Measurements from ENCODE around the gene BABAM2. TPM values are rescaled to one million over a fixed set of nuclear protein-coding genes. Genes with fewer than 3 reads are reported as not detected.

BABAM2 gene
- total and polyA plus RNA-seq, 2 experiments from 2014 or later = 17.8 to 21.5 TPM

DNA sequence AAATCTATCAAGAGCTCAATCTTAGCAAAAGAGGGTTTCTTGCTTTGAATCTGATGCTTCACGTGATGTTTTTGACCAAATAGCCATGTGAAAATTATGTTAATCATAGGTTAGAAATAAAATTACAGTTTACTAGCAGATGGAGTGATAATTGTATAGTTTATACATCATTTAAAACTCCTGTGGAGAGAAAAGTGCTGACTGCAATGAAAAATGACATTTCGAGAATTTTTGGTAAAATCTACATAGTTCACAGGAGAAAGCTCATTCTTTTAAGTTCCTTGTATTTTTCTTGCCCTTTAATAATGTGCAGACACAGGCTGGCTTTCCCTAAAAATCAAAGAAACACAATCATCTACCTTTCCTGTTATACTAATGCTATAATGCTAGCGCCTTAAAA lies 33.6 kb upstream of the BABAM2 start (continued):
- TF ChIP-seq, protein P1, sequence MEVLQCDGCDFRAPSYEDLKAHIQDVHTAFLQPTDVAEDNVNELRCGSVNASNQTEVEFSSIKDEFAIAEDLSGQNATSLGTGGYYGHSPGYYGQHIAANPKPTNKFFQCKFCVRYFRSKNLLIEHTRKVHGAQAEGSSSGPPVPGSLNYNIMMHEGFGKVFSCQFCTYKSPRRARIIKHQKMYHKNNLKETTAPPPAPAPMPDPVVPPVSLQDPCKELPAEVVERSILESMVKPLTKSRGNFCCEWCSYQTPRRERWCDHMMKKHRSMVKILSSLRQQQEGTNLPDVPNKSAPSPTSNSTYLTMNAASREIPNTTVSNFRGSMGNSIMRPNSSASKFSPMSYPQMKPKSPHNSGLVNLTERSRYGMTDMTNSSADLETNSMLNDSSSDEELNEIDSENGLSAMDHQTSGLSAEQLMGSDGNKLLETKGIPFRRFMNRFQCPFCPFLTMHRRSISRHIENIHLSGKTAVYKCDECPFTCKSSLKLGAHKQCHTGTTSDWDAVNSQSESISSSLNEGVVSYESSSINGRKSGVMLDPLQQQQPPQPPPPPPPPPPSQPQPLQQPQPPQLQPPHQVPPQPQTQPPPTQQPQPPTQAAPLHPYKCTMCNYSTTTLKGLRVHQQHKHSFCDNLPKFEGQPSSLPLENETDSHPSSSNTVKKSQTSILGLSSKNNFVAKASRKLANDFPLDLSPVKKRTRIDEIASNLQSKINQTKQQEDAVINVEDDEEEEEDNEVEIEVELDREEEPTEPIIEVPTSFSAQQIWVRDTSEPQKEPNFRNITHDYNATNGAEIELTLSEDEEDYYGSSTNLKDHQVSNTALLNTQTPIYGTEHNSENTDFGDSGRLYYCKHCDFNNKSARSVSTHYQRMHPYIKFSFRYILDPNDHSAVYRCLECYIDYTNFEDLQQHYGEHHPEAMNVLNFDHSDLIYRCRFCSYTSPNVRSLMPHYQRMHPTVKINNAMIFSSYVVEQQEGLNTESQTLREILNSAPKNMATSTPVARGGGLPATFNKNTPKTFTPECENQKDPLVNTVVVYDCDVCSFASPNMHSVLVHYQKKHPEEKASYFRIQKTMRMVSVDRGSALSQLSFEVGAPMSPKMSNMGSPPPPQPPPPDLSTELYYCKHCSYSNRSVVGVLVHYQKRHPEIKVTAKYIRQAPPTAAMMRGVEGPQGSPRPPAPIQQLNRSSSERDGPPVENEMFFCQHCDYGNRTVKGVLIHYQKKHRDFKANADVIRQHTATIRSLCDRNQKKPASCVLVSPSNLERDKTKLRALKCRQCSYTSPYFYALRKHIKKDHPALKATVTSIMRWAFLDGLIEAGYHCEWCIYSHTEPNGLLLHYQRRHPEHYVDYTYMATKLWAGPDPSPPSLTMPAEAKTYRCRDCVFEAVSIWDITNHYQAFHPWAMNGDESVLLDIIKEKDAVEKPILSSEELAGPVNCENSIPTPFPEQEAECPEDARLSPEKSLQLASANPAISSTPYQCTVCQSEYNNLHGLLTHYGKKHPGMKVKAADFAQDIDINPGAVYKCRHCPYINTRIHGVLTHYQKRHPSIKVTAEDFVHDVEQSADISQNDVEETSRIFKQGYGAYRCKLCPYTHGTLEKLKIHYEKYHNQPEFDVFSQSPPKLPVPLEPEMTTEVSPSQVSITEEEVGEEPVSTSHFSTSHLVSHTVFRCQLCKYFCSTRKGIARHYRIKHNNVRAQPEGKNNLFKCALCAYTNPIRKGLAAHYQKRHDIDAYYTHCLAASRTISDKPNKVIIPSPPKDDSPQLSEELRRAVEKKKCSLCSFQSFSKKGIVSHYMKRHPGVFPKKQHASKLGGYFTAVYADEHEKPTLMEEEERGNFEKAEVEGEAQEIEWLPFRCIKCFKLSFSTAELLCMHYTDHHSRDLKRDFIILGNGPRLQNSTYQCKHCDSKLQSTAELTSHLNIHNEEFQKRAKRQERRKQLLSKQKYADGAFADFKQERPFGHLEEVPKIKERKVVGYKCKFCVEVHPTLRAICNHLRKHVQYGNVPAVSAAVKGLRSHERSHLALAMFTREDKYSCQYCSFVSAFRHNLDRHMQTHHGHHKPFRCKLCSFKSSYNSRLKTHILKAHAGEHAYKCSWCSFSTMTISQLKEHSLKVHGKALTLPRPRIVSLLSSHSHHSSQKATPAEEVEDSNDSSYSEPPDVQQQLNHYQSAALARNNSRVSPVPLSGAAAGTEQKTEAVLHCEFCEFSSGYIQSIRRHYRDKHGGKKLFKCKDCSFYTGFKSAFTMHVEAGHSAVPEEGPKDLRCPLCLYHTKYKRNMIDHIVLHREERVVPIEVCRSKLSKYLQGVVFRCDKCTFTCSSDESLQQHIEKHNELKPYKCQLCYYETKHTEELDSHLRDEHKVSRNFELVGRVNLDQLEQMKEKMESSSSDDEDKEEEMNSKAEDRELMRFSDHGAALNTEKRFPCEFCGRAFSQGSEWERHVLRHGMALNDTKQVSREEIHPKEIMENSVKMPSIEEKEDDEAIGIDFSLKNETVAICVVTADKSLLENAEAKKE (CRISPR knock-in tag; IDR thresholded peaks at IDR 0.05) = no peak
- no peak for TF ChIP-seq JUNB (IDR thresholded peaks at IDR 0.05; ENCODE audit: unreplicated experiment)
- TF ChIP-seq EZH2 (IDR thresholded peaks at IDR 0.05; ENCODE audit: low read depth, unreplicated experiment) = no peak
- TF ChIP-seq, protein P2, sequence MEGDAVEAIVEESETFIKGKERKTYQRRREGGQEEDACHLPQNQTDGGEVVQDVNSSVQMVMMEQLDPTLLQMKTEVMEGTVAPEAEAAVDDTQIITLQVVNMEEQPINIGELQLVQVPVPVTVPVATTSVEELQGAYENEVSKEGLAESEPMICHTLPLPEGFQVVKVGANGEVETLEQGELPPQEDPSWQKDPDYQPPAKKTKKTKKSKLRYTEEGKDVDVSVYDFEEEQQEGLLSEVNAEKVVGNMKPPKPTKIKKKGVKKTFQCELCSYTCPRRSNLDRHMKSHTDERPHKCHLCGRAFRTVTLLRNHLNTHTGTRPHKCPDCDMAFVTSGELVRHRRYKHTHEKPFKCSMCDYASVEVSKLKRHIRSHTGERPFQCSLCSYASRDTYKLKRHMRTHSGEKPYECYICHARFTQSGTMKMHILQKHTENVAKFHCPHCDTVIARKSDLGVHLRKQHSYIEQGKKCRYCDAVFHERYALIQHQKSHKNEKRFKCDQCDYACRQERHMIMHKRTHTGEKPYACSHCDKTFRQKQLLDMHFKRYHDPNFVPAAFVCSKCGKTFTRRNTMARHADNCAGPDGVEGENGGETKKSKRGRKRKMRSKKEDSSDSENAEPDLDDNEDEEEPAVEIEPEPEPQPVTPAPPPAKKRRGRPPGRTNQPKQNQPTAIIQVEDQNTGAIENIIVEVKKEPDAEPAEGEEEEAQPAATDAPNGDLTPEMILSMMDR (conservative IDR thresholded peaks at IDR 0.05; ENCODE audit: low read depth in 2 of 2) = no peak

DNA sequence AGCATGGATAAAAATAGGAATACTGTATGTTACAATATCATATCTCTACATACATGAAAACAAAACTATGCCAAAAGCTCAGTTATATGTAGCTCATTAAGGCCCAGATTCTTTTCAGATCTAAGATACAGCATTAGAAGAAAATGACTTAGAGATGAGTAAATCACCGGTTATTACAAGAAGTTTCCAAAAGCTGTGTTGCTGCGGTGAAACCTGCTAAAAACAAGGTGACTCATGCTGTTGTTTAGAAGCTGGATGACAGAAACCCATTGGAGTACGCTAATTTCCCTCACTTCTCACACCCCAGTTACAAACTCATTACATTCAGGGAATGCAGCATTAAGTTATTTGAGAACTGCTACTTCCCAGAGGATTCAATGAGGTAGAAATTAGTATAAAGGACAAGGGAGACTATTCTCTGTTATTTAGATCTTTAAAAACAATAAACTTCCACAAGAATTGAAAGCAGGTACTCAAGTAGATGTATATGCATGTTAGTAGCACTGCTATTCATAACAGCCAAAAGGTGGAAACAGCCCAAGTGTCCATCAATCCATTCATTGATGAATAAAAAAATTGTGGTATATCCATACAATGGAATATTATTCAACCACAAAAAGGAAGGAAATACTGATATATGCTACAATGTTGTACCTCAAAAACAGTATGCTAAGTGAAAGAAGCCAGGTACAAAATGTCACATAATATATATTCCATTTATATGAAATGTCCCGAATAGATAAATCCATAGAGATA lies 32.9 kb upstream of the BABAM2 start:
- Histone ChIP-seq H2AFZ (no peak overlapping the region), H3K27me3 (ENCODE audit: insufficient read depth) (no peaks in the 10 kb centered on the region; the same call in 1 of the 2 replicates), H3K36me3 (ENCODE audit: insufficient read depth) (no peaks in the 10 kb centered on the region; the same call in 1 of the 2 replicates), H3K79me2 (replicated peaks; ENCODE audit: insufficient read depth) (no peaks in the 10 kb centered on the region), H3F3A (replicated peaks; ENCODE audit: low read depth) (no peaks in the 10 kb centered on the region), H4K20me1 (replicated peaks; ENCODE audit: insufficient read depth) (no peaks in the 10 kb centered on the region), H3K4me1 (ENCODE audit: insufficient read depth) (no peaks in the 10 kb centered on the region), H3K4me3 (no peak overlapping the region), H3K9me2 (ENCODE audit: insufficient read depth) (0 out of 2 replicates have a peak, but pooled peaks cover 6% of the 10 kb centered on the region), H3K4me2 (no peak overlapping the region), H3K27ac (ENCODE audit: low read depth) (no peak overlapping the region)
- Mint-ChIP-seq H3K27me3 (ENCODE audit: insufficient read depth, low read depth, poor library complexity) (no peaks in the 10 kb centered on the region), H3K4me3 (no peak overlapping the region), H3K4me1 (no peaks in the 10 kb centered on the region), H3K27ac (no peak overlapping the region), H3K9me3 (peaks cover 29% of the 10 kb centered on the region; the same call in 2 of the 3 replicates), H3K36me3 (ENCODE audit: low read depth) (no peaks in the 10 kb centered on the region)
- no peak for ATAC-seq
- TF ChIP-seq EZH2 (IDR thresholded peaks at IDR 0.05; ENCODE audit: low read depth, unreplicated experiment) = no peak
- no peak for DNase-seq (ENCODE audit: low spot score)
